GM12873 (cell line): ENCODE data around the gene TMCO4.

Experiments
- CTCF ChIP-seq: IDR thresholded peaks from 2 replicates; pipeline ENCODE4 v1.5.1; 2012; ENCODE audit warnings: low read depth, mild to moderate bottlenecking, moderate library complexity, low read length, control low read depth; ENCODE audit not compliant: insufficient read depth; ENCODE audit errors: missing control alignments

The TMCO4 gene

GRCh38 chr1:19794583-19794982 lies 5.1 kb downstream of the TMCO4 start:
- no peak for TF ChIP-seq CTCF

GRCh38 chr1:19793360-19794046 lies 6.2 kb downstream of the TMCO4 start:
- no peak for TF ChIP-seq CTCF

GRCh38 chr1:19792237-19793002 lies 7.3 kb downstream of the TMCO4 start:
- no peak for TF ChIP-seq CTCF

GRCh38 chr1:19786988-19787423 lies 12.7 kb downstream of the TMCO4 start:
- TF ChIP-seq CTCF: no peak

- no peak for TF ChIP-seq CTCF
These were observed 14.1 kb downstream of the TMCO4 start for GRCh38 chr1:19785660-19786059.

GRCh38 chr1:19780267-19780877 lies 19.3 kb downstream of the TMCO4 start:
- no peak for TF ChIP-seq CTCF

- no peak for TF ChIP-seq CTCF
These were observed 22.8 kb downstream of the TMCO4 start for GRCh38 chr1:19776933-19777332.
